Stimulated activated CD8-positive, alpha-beta memory T cell treated with anti-CD3 and anti-CD28 coated beads, Interleukin-12 subunit alpha, Interleukin-12 subunit beta, amount 100 ng/mL, for 24 hours (primary cell): ENCODE results near the gene ERCC8.
"Not testable (repeated sequence)": the region's sequence is repeated elsewhere in the genome, so short reads cannot be mapped to it uniquely, and the experiment has no call there.

Experiments
- DNase-seq: peaks from one replicate; pipeline ENCODE4 v3.0.0-alpha.2; 2020; ENCODE audit errors: extremely low read depth

ERCC8 gene, protein sequence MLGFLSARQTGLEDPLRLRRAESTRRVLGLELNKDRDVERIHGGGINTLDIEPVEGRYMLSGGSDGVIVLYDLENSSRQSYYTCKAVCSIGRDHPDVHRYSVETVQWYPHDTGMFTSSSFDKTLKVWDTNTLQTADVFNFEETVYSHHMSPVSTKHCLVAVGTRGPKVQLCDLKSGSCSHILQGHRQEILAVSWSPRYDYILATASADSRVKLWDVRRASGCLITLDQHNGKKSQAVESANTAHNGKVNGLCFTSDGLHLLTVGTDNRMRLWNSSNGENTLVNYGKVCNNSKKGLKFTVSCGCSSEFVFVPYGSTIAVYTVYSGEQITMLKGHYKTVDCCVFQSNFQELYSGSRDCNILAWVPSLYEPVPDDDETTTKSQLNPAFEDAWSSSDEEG

DNA sequence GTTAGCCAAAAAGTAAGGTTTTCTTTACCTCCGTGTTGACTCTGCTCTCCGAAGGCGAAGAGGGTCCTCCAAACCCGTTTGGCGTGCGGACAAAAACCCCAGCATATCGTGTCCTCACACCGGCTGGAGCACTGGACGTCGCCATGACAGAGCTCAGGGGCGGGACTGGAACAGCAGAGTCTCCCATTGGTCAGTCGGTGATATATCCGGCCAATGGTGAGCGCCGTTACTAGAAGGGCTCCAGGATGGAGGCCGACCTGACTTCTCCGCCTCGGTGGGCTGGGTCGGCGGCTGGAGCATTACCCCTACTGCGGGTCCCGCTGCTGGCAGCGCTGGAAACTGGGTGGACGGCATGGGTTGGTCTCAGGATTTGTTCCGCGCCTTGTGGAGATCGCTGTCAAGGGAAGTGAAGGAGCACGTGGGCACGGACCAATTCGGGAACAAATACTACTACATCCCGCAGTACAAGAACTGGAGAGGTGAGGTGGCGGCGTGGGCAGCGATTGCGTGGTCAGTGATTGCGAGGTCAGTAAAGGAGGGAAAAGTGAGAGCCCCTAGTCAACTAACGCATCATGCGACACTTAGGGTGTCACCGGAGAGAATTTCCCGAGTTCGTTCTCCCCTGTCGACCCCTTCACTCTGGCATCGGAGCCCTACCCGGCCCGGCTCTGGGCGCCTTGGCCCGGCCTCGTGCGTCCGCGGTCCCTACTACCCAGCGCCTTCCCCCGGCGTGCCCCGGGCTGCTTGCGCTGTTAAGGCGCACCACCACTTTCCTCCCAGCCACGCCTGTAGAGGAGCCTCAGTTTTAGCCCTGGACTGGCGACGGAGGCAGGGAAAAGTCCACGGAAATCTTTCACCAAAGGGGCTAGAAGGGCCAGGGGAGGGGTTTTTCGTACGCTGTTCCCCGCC is at the start of gene ERCC8, which contains the start of gene NDUFAF2:
Gene ERCC8, minus strand, starts transcription at position 167 of the 909 bp plus-strand sequence. Its CDS starts 62 bp downstream, at position 105.
Gene NDUFAF2, plus strand, starts transcription at position 302 of the 909 bp plus-strand sequence. Its CDS starts 51 bp downstream, at position 353.
- DNase-seq, result peak; percentile 59

DNA sequence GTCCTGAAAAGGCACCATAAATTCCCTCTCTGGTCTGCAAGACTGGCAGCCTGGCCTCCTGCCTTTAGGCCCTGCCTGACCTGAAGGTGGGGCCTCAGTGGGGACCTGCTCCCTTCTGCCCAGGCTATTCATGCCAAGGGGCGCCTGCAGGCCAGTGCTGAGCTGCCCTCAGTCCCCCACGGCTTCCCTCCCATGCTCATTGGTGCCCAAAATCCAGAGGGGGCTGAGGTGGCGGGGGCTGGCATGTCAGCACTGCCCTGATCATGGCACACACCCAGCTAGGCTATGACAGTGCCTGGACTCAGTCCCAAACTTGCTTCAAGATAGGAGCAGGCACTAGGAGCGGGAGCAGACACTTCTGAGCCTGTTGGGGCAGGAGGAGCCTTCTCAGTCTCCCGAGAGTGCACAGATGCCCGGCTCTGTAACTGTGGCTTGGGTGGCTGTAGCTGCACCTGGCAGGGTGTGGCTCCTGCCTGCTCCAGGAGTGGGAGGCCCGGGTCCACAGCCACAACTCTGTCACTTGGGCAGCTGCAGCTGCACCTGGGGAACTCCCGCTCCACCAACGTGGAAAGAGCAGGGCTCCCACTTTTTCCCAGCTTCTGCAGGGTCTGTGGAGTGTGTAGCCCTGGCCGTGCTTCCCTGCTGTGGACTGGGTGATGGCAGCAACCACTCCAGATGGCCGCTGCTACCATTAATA is 49.2 kb upstream of the ERCC8 start:
- no peak for DNase-seq

DNA sequence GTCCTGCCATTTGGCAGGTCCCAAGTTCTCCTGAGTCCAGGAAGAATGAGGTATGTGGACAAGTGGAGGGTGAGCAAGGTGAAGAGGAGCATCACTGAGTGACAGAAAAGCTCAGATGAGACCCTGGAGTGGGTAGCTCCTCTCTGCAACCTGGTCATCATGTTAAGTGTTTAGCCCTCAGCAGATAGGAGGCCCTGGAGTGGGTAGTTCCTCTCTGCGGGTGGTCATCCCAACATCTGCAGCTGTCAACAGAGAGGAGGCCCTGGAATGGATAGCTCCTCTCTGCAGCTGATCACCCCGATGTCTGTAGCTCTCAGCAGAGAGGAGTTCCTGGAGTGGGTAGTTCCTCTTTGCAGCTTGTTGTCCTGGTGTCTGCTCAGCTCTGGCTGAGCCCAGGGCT is 48.6 kb upstream of the ERCC8 start:
- DNase-seq, result no peak

DNA sequence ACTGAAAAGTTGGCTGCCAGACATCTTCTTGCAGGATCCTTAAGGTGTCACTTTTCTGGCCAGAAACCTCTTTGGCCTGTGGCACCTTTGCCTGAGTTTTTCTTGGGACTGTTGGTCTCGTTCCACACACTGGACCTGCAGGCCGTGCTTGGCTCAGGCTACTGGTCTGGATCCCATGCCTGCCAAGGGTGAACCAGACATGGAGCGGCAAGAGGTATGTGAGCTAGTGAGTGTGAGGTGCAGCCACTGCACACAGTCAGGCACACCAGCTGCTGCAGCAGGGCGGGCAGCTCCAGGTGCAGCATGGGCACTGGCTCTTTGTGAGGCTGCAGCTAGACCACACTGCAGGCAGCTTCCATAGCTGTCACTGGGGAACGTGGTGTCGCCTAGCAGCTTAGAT is 48.0 kb upstream of the ERCC8 start:
- no peak for DNase-seq

DNA sequence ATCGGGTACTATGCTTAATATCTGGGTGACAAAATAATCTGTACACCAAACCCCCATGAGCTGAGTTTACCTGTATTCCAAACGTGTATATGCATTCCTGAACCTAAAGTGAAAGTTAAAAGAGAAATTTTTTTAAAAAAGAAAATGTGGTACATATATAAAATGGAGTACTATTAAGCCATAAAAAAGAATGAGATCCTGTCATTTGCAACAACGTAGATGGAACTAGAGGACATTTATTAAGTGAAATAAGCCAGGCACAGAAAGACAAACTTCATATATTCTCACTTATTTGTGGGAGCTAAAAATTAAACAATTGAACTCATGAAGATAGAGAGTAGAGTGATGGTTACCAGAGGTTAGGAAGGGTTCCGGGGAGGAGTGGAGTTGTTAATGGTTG is 44.9 kb upstream of the ERCC8 start:
- no peak for DNase-seq

DNA sequence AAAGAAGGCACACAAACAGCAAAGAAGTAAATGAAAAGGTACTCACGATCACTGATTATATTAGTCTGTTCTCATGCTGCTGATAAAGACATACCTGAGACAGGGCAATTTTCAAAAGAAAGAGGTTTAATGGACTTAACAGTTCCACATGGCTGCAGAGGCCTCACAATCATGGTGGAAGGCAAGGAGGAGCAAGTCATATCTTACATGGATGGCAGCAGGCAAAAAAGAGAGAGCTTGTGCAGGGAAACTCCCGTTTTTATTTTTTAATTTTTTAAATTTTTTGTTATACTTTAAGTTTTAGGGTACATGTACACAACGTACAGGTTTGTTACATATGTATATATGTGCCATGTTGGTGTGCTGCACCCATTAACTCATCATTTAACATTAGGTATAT is 37.3 kb upstream of the ERCC8 start:
- DNase-seq, result not testable (repeated sequence)

DNA sequence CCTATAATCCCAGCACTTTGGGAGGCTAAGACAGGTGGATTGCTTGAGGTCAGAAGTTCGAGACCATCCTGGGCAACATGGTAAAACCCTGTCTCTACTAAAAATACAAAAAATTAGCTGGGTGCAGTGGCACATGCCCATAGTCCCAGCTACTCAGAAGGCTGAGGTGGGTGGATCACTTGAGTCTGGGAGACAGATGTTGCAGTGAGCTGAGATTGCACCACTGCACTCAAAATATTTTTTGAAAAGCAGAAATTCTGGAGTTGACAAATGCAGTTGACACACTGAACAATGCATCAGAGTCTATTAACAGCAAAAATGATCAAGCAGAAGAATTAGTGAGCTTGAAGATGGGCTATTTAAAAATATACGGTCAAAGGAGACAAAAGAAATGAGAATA is 35.6 kb upstream of the ERCC8 start:
- no peak for DNase-seq

DNA sequence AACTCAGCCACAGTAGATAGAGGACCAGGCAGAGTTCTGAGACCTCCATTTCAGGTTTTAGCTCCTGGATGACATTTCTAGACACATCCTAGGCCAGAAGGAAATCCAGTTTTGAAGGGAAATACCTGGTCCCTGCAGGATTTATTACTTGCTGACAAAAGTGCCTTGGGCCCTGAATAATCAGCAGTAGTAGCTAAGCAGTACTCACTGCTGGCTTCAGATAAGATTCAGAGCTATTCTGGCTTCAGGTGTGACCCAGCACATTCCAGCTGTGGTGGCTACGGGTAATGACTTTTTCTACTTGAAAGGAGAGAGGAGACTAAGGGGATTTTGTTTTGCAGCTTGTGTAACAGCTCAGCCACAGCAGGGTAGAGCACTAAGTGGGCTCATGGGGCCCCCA is 34.1 kb upstream of the ERCC8 start:
- no peak for DNase-seq

DNA sequence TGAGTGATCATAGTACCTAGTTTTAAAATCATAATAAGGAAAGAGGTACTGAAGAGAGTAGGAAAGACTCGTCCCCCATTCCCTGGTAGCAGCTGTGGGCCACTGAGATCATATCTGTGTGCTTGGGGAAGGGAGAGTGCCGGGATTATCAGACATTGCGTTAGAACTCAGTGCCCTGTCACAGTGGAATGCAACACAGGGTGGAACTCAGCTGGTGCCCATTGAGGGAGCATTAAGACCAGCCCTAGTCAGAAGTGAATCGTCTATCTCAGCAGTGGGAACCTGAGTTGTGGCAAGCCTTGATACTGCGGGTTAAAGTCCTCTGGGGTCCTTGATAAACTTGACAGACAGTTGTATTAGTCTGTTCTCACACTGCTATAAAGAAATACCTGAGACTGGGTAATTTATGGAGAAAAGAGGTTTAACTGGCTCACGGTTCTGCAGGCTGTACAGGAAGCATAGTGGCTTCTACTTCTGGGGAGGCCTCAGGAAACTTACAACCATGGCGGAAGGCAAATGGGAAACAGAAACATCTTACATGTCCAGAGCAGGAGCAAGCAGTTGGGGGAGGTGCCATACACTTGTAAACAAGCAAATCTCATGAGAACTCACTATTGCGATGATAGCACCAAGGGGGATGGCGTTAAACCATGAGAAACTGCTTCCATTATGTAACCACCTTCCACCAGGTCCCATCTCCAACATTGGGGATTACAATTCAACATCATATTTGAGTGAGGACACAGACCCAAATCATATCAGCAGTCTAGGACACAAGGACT is 33.3 kb upstream of the ERCC8 start:
- no peak for DNase-seq

DNA sequence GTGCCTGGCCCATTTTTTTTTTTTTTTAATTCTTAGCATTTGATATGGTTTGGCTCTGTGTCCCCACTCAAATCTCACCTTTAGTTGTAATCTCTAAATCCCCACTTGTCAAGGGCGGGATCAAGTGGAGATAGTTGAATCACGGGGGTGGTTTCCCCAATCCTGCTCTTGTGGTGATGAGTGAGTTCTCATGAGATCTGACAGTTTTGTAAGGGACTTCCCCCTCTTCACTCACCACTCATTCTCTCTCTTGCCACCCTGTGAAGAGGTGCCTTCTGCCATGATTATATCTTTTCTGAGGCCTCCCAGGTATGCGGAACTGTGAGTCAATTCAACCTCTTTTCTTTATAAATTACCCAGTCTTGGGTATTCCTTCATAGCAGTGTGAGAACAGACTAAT is 27.4 kb upstream of the ERCC8 start:
- DNase-seq, result peak; percentile 14

DNA sequence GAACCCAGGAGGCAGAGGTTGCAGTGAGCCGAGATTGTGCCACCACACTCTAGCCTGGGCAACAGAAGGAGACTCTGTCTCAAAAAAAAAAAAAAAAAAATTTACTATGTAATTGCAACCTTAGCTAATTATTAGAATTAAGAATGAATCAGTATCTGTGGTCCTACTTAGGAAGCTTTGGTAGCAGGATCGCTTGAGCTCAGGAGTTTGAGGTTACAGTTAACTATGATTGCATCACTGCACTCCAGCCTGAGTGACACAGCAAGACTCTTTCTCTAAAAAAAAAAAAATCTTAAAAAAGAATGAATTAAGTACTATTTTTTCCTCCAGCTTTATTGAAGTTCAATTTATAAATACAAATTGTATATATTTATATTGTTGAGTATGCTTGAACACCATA is 16.8 kb upstream of the ERCC8 start:
- DNase-seq, result no peak

DNA sequence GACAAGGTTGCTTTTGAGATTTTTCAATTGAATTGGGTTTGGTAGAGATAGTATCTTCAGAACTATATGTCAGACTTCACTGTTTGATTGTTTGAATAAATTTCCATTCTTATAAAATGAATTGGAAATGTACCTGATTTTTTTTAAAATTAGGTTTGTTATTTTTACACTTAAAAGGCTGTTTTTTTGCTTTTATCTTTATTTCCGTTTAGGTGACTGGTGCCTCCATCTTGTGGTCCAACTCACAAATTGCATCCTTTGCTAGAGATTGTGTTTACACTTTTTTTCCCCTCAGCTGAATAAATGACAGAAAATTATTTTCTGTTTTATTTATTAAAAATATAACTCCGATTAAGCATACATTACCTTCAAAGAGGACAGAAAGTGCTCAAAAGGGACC is 15.7 kb upstream of the ERCC8 start:
- no peak for DNase-seq

DNA sequence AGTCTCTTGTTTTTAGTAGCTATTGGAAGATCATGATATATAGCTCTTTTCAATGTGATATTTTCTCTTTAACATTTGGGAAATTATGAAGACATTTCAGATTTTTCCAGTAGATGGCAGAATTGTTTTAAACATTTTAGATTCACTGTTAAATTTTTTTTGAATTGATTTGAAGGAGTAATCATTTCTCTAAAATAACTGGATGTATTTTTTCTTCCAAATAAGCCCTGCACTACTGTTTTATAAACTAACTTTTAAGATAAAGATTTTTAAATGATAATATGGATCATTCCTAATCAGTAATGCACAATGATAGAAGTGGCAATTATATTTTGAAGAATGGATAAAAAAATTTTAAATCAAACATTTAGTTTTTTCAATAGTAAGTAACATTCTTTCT is 14.3 kb upstream of the ERCC8 start:
- DNase-seq, result no peak

DNA sequence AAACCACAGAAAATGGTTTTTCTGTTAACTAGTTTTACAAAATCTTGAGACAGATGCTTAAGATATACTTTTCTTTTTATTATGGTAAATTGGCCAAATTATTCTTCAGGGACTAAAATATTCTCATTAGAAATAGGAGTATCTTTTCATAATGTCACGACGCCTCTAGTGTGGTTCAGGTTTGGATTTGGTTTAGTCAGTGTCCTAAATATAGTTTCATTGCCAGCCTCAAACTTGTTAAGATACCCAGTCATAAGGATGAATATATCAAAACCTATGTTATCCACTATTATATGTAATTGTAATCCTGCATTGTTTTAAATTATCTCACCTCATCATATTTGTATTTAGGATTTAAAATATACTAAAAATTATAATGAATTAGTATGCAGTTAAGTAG is 13.8 kb upstream of the ERCC8 start:
- no peak for DNase-seq

DNA sequence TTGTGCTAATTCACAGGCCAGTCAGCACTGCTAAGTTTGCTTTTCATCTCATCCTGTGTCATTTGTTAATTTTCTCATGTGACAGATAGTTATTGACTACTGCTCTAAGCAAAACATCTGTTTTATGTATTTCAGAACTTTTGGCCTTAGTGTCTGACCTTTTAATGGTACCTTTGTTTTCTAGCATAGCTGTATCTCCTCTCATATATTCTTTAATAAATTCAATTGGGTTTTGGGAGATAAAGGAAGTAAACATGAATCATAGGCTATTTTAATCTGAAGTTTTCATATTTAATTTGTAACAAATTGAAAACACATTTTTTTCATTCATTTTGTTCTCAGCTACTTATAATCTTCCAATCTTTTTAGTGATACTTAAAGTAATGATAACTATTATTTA is 13.2 kb upstream of the ERCC8 start:
- no peak for DNase-seq

DNA sequence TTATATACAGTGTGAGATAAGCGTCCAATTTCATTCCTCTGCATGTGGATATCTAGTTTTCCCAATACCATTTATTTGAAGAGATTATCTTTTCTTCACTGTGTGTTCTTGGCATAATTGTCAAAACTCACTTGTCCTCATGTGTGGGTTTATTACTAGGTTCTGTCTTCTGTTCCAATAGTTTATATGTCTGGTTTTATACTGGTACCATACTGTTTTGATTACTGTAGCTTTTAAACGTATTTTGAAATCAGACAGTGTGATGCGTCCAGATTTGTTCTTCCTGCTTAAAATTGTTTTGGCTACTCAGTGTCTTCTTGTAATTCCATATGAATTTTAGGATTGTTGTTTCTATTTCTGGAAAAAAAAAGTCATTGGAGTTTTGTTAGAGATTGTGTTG is 10.4 kb upstream of the ERCC8 start:
- no peak for DNase-seq

DNA sequence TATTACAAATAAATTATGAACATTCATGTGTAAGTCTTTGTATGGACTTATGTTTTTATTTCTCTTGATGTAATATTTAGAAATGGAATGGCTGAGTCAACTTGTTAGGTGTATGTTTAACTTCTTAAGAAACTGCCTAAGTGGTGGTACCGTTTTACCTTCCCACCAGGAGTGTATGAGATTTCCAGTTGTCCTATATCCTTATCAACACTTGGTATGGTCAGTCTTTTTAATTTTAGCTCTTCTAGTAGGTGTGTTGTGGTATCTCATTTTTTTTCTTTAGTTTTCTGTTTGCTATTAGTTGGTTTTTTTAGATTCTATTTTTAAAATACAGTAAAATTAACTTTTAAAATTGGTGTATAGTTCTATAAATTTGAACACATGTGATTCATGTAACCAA is 3.9 kb upstream of the ERCC8 start:
- no peak for DNase-seq

DNA sequence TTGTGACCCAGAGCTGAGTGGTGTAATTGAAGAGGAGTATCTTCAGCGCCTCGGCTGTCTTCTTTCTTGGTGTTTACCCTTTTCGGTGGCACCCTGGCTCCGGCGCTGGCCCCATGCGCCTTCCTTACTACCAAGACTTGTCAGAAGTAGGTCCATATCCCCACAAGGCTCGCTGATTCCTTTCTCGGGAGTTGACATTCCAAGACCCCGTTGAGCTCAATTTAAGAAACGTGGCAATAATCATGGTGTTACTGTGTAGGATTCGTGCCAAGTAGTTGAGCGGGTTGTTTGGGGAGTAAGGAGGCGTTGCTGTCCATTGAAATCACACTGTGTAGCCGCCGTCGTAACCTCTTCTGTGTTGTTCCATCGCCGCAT is 930 bp upstream of the ERCC8 start:
- no peak for DNase-seq

DNA sequence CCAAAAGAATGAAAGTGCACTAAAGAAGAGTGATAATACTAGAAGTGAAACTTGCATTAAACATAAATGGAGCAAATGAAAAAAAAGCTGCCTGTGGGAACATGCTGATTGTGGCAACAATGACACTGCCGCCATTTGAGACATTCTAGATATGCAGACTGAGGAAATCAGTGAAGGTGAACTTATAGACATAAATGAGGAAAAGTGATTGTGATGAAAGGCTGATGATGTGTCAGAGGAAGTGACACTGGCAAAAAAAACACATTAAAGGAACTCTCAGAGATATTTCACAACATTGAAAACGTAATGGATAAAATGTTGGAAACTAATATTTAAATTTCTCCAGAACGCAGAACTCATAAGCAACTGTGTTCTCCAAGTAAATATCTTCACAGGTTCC is 1.2 kb downstream of the ERCC8 start:
- DNase-seq, result no peak

DNA sequence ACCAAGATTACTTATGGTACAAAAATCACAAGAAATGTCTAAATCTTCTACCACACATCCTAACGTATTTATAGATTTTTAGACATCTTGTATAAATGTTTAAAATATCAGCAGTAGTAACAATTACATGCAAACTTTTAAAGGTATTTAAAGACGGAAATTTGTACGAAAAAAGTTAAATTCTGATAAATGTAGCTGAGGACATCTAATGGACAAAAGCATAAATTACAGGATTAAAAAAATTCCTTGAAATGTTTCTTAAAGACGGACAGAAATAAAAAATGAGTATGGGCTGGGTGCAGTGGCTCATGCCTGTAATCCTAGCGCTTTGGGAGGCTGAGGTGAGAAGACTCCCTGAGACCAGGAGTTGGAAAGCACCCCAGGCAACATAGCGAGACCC is 15.8 kb downstream of the ERCC8 start:
- DNase-seq, result no peak

DNA sequence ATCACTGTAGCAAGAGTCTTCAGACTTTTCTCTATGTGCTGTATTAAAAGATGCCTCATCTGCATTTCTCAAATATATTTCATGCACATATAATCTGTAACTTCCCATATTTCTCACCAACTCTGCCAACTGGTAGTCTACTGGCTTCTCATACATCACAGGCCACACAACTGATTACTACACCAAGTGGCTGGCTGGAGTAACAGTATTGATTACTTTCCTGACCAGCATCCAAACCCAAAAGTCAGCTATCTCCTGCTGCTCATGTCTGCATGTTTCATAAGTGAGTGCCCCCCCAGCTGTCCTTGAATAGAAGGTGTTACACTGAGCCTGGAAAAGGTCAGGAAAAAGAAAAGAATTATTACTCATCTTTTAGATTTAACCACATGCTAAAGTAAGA is 17.4 kb downstream of the ERCC8 start:
- DNase-seq, result no peak

DNA sequence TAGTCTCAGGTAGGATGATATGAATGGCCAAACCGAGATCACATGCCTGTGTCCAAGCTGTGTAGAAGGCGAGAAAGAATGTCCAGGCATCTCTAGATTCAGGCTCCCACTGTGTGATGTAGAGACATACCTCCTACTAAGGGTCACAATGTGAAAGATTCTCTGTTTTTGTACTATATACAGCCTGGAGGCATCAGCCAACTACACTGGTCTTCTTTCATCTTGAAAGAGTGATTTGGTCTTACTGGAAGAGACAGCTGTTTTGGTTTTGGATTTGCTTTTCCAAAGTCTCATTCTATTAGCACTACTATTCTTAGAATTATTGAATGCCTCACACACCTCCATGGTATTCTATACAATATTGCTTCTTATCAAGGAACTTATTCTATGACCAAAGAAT is 26.4 kb downstream of the ERCC8 start:
- no peak for DNase-seq
